ENCODE results near the gene KANSL1. TPM values are rescaled to one million over a fixed set of nuclear protein-coding genes. Genes with fewer than 3 reads are reported as not detected.

Gene KANSL1
- total RNA-seq, 1 experiment from 2014 or later = 55.5 TPM

- Histone ChIP-seq H3K27me3 (ENCODE audit: control insufficient read depth, insufficient read depth, low read length) (no peaks in the 10 kb centered on the region), H3K4me3 (ENCODE audit: low read depth in 2 of 2, low read length in 2 of 2) (no peak overlapping the region), H3K36me3 (ENCODE audit: control insufficient read depth, insufficient read depth, low read length) (peaks cover 16% of the 10 kb centered on the region), H3K9me3 (ENCODE audit: control insufficient read depth, insufficient read depth, low read depth, low read length) (no peaks in the 10 kb centered on the region), H3K4me1 (ENCODE audit: control insufficient read depth, insufficient read depth, low read length) (peaks cover 30% of the 10 kb centered on the region), H3K27ac (ENCODE audit: low read length) (no peak overlapping the region)
- DNase-seq (ENCODE audit: low read depth, low spot score) (no peak), ATAC-seq (no peak)
- no peak for TF ChIP-seq REST (IDR thresholded peaks at IDR 0.05; ENCODE audit: insufficient read depth in 1 of 2, low read depth in 2 of 2, low read length in 1 of 2)
- no peak for TF ChIP-seq SIN3A (IDR thresholded peaks at IDR 0.05; ENCODE audit: borderline replicate concordance, insufficient read depth, low read depth, low read length)
- no peak for TF ChIP-seq TCF7L2 (IDR thresholded peaks at IDR 0.05; ENCODE audit: low read depth, low read length)
- no peak for TF ChIP-seq CTCF (IDR thresholded peaks at IDR 0.05)
- no peak for TF ChIP-seq POLR2AphosphoS5 (IDR thresholded peaks at IDR 0.05; ENCODE audit: low read depth, low read length)
- in situ Hi-C loops (cut with HindIII; ENCODE audit: low pct_unique_long_range_greater_than_20kb, low sequenced_read_pairs) (no loop called here), intact Hi-C loops (cut with micrococcal nuclease; ENCODE audit: unreplicated experiment) (no loop called here)
- CTCF ChIA-PET = no interaction called here
- POLR2A ChIA-PET = no interaction called here
- BruUV-seq (replicated peaks) = no TSS peak
These were observed 26.0 kb downstream of the KANSL1 start for GRCh38 chr17:46167267-46167666.

GRCh38 chr17:46166692-46167249, 26.5 kb downstream of the KANSL1 start:
- TF ChIP-seq CTCF (IDR thresholded peaks at IDR 0.05) (no peak), REST (IDR thresholded peaks at IDR 0.05; ENCODE audit: insufficient read depth in 1 of 2, low read depth in 2 of 2, low read length in 1 of 2) (no peak), TCF7L2 (IDR thresholded peaks at IDR 0.05; ENCODE audit: low read depth, low read length) (no peak), SIN3A (IDR thresholded peaks at IDR 0.05; ENCODE audit: borderline replicate concordance, insufficient read depth, low read depth, low read length) (no peak), POLR2AphosphoS5 (IDR thresholded peaks at IDR 0.05; ENCODE audit: low read depth, low read length) (no peak)
- peaks cover 30% of the 10 kb centered on the region for H3K4me1 ChIP-seq (ENCODE audit: control insufficient read depth, insufficient read depth, low read length)
- DNase-seq (ENCODE audit: low read depth, low spot score) = no peak
- POLR2A ChIA-PET = interaction anchor here (0.7 kb wide), 1 partner anchor 12 kb away, joined by 4 read pairs; no protein-coding TSS in a partner anchor
- no peaks in the 10 kb centered on the region for H3K27me3 ChIP-seq (ENCODE audit: control insufficient read depth, insufficient read depth, low read length)
- ATAC-seq = no peak
- no TSS peak for BruUV-seq (replicated peaks)
- no peak overlapping the region for H3K4me3 ChIP-seq (ENCODE audit: low read depth in 2 of 2, low read length in 2 of 2)
- intact Hi-C loops (cut with micrococcal nuclease; ENCODE audit: unreplicated experiment) (no loop called here), in situ Hi-C loops (cut with HindIII; ENCODE audit: low pct_unique_long_range_greater_than_20kb, low sequenced_read_pairs) (no loop called here)
- H3K27ac ChIP-seq (ENCODE audit: low read length) = no peak overlapping the region
- CTCF ChIA-PET = interaction anchor here (0.6 to 0.8 kb wide), 2 partner anchors 11 to 26 kb away, joined by 10 read pairs; partner anchors contain the start of gene KANSL1
- no peaks in the 10 kb centered on the region for H3K9me3 ChIP-seq (ENCODE audit: control insufficient read depth, insufficient read depth, low read depth, low read length)
- H3K36me3 ChIP-seq (ENCODE audit: control insufficient read depth, insufficient read depth, low read length) = peaks cover 15% of the 10 kb centered on the region
